Neural progenitor cell (in vitro differentiated cells): ENCODE data around the gene SPOCK1. TPM values are rescaled to one million over a fixed set of nuclear protein-coding genes. Genes with fewer than 3 reads are reported as not detected.

ENCODE experiments used
- DNase-seq: peaks from one replicate; pipeline ENCODE4 v3.0.0-alpha.2; 2016; ENCODE audit warnings: low spot score
- H2AFZ ChIP-seq: fragments of 200-600 bp; sonication (generic); replicated peaks from 2 replicates; pipeline ENCODE4 v1.6.1; 2016; ENCODE audit warnings: antibody characterized with exemption
- H3F3A ChIP-seq: fragments of 200-600 bp; sonication (generic); 2 replicates; pipeline ENCODE4 v1.6.1; 2016; ENCODE audit warnings: antibody characterized with exemption, low read depth
- H3K27ac ChIP-seq: fragments of 200-600 bp; sonication (generic); 2 replicates; pipeline ENCODE4 v1.5.1; 2016; ENCODE audit warnings: mild to moderate bottlenecking
- H3K27me3 ChIP-seq: fragments of 200-600 bp; sonication (generic); 2 replicates; pipeline ENCODE4 v1.6.1; 2016; ENCODE audit warnings: mild to moderate bottlenecking, moderate library complexity
- H3K36me3 ChIP-seq: fragments of 200-600 bp; sonication (generic); 2 replicates; pipeline ENCODE4 v1.5.1; 2016
- H3K4me1 ChIP-seq: fragments of 200-600 bp; sonication (generic); 2 replicates; pipeline ENCODE4 v1.6.1; 2016; ENCODE audit warnings: mixed run types
- H3K4me2 ChIP-seq: fragments of 200-600 bp; sonication (generic); 2 replicates; pipeline ENCODE4 v1.6.1; 2016
- H3K4me3 ChIP-seq: fragments of 200-600 bp; sonication (generic); 2 replicates; pipeline ENCODE4 v1.5.1; 2016
- H3K79me2 ChIP-seq: fragments of 200-600 bp; sonication (generic); 2 replicates; pipeline ENCODE4 v1.6.1; 2016; ENCODE audit warnings: low read depth
- H3K9ac ChIP-seq: fragments of 200-600 bp; sonication (generic); 2 replicates; pipeline ENCODE4 v1.6.1; 2016
- H3K9me3 ChIP-seq: fragments of 200-600 bp; sonication (generic); 2 replicates; pipeline ENCODE4 v1.5.1; 2016; ENCODE audit warnings: low read depth
- H4K20me1 ChIP-seq: fragments of 200-600 bp; sonication (generic); 2 replicates; pipeline ENCODE4 v1.6.1; 2016; ENCODE audit warnings: low read depth
- H3K27ac Mint-ChIP-seq: 3 replicates; pipeline ENCODE4 v1.8.0; 2021; ENCODE audit warnings: mixed read lengths
- H3K27me3 Mint-ChIP-seq: 2 replicates; pipeline ENCODE4 v1.8.0; 2022; ENCODE audit warnings: low read depth, mild to moderate bottlenecking, inconsistent platforms, moderate library complexity, mixed read lengths; ENCODE audit not compliant: insufficient read depth
- H3K36me3 Mint-ChIP-seq: 3 replicates; pipeline ENCODE4 v1.8.0; 2021; ENCODE audit warnings: mixed read lengths
- H3K4me1 Mint-ChIP-seq: 3 replicates; pipeline ENCODE4 v1.8.0; 2021; ENCODE audit warnings: mixed read lengths
- H3K4me3 Mint-ChIP-seq: 3 replicates; pipeline ENCODE4 v1.8.0; 2021; ENCODE audit warnings: mild to moderate bottlenecking, moderate library complexity, mixed read lengths
- H3K9me3 Mint-ChIP-seq: 3 replicates; pipeline ENCODE4 v1.8.0; 2020; ENCODE audit warnings: mixed read lengths
- CTCF ChIP-seq: fragments of 200-600 bp; sonication (generic); IDR thresholded peaks from 2 replicates; pipeline ENCODE4 v1.5.1; 2017; ENCODE audit warnings: antibody characterized with exemption, mild to moderate bottlenecking
- EZH2 ChIP-seq: fragments of 200-600 bp; sonication (generic); IDR thresholded peaks from 2 replicates; pipeline ENCODE4 v1.6.1; 2017; ENCODE audit warnings: antibody characterized with exemption, mild to moderate bottlenecking, moderate library complexity
- EZH2phosphoT487 ChIP-seq: fragments of 200-600 bp; sonication (generic); IDR thresholded peaks from 2 replicates; pipeline ENCODE4 v1.6.1; 2017; ENCODE audit warnings: antibody characterized with exemption
- total RNA-seq: library from RNA; depleted of rRNA; stranded (reverse); fragments of >200 nt; gene quantifications from 2 replicates; pipeline ENCODE4 v1.2.3, GENCODE V29; 2015; ENCODE audit warnings: low replicate concordance

The SPOCK1 gene
- total RNA-seq, 1 donor from 2014 or later: 6.9 TPM

DNA sequence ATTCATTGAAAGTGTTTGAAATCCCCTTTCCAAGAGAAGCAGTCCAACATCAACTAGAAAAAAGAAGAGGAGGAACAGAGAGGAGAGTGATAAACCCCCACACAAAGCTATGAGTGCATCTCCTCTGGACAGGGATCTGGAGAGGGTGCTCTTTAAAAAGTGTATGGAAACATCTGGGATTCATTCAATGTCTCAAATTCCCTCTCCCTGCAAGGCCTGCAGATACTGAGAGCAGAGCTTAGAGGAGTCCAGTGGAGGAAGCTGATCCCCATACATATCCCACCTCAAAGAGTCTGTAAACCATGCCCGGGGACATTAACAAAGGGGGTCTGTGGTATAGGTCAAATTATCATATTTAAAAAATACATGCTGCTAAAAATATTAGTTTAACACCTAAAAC lies 2.2 kb downstream of the SPOCK1 start:
- H3K4me3 Mint-ChIP-seq: peak overlapping the region; percentile 55
- H3K9ac ChIP-seq: no peak overlapping the region
- no peaks in the 10 kb centered on the region for H3K36me3 Mint-ChIP-seq
- H3K27ac Mint-ChIP-seq: no peak overlapping the region
- no peak overlapping the region for H3K4me2 ChIP-seq
- H3K36me3 ChIP-seq: no peaks in the 10 kb centered on the region
- peaks cover 10% of the 10 kb centered on the region for H3K27me3 Mint-ChIP-seq
- peaks cover 10% of the 10 kb centered on the region for H3K4me1 ChIP-seq
- peaks cover 8% of the 10 kb centered on the region for H3K4me1 Mint-ChIP-seq
- peaks cover 44% of the 10 kb centered on the region for H3K27me3 ChIP-seq
- H2AFZ ChIP-seq: no peak overlapping the region
- TF ChIP-seq CTCF (no peak), EZH2 (no peak), EZH2phosphoT487 (no peak)
- H4K20me1 ChIP-seq: no peaks in the 10 kb centered on the region
- H3K9me3 ChIP-seq: no peaks in the 10 kb centered on the region
- H3F3A ChIP-seq: no peaks in the 10 kb centered on the region
- H3K27ac ChIP-seq: no peak overlapping the region
- no peak overlapping the region for H3K4me3 ChIP-seq
- peaks cover 2% of the 10 kb centered on the region for H3K9me3 Mint-ChIP-seq
- no peaks in the 10 kb centered on the region for H3K79me2 ChIP-seq
- DNase-seq: no peak

DNA sequence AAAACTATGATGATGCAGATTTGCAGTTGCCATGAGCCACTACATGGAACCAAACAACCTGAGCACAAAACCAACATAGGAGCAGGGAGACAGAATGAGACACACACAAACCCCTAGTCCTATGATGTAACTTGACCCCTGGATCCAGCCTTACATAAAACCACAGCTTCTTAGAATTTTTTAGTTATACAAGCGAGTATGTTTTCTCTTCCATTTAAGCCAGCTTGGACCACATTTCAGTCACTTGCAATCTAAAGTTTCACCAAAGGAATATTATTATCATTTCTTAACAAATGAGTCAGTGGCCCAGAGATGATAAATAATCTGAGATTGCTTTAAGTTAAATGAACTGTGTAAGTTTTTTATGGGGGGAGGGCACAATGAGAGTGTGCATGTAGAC lies 6.8 kb downstream of the SPOCK1 start:
- peaks cover 8% of the 10 kb centered on the region for H3K4me1 Mint-ChIP-seq
- Histone ChIP-seq H4K20me1 (no peaks in the 10 kb centered on the region), H3K79me2 (no peaks in the 10 kb centered on the region), H3K27ac (no peak overlapping the region), H3F3A (no peaks in the 10 kb centered on the region), H3K4me1 (peaks cover 10% of the 10 kb centered on the region), H3K4me3 (no peak overlapping the region), H3K36me3 (no peaks in the 10 kb centered on the region), H3K27me3 (peaks cover 26% of the 10 kb centered on the region), H2AFZ (no peak overlapping the region), H3K4me2 (no peak overlapping the region), H3K9ac (no peak overlapping the region), H3K9me3 (no peaks in the 10 kb centered on the region)
- H3K27ac Mint-ChIP-seq: no peak overlapping the region
- no peak for TF ChIP-seq CTCF
- TF ChIP-seq EZH2phosphoT487: no peak
- TF ChIP-seq EZH2: no peak
- H3K27me3 Mint-ChIP-seq: peaks cover 2% of the 10 kb centered on the region
- DNase-seq: no peak
- H3K9me3 Mint-ChIP-seq: no peaks in the 10 kb centered on the region
- no peaks in the 10 kb centered on the region for H3K36me3 Mint-ChIP-seq
- H3K4me3 Mint-ChIP-seq: no peak overlapping the region

DNA sequence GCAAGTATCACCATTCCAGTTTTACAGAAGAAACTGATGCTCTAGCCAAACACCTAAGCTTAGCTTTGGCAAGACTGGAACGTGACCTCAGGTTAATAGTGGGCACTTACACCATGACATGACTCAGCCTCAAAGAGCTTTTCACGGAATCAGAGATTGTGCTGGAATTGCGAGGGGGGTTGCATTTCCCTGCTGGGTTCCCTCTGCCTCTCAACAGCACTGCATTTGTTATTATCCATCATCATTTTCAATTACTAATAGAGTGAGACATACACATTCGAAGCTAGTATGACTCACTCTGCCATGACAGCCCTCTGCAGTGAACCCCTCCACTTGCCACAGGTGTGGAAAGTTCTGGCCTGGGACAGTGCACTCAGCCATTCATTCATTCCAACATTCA lies 8.0 kb downstream of the SPOCK1 start:
- Histone ChIP-seq H2AFZ (no peak overlapping the region), H4K20me1 (no peaks in the 10 kb centered on the region), H3F3A (no peaks in the 10 kb centered on the region), H3K79me2 (no peaks in the 10 kb centered on the region), H3K4me2 (no peak overlapping the region), H3K27me3 (peaks cover 14% of the 10 kb centered on the region), H3K36me3 (no peaks in the 10 kb centered on the region), H3K9ac (no peak overlapping the region), H3K4me1 (peaks cover 10% of the 10 kb centered on the region), H3K4me3 (no peak overlapping the region), H3K9me3 (no peaks in the 10 kb centered on the region), H3K27ac (no peak overlapping the region)
- Mint-ChIP-seq H3K36me3 (no peaks in the 10 kb centered on the region), H3K4me3 (no peak overlapping the region), H3K4me1 (peaks cover 6% of the 10 kb centered on the region), H3K27me3 (no peaks in the 10 kb centered on the region), H3K27ac (no peak overlapping the region), H3K9me3 (no peaks in the 10 kb centered on the region)
- TF ChIP-seq CTCF: no peak
- no peak for TF ChIP-seq EZH2
- DNase-seq: no peak
